ENCODE data around the gene ANLN.
"Not testable (repeated sequence)": the region's sequence is repeated elsewhere in the genome, so short reads cannot be mapped to it uniquely, and the experiment has no call there.

Gene ANLN

DNA sequence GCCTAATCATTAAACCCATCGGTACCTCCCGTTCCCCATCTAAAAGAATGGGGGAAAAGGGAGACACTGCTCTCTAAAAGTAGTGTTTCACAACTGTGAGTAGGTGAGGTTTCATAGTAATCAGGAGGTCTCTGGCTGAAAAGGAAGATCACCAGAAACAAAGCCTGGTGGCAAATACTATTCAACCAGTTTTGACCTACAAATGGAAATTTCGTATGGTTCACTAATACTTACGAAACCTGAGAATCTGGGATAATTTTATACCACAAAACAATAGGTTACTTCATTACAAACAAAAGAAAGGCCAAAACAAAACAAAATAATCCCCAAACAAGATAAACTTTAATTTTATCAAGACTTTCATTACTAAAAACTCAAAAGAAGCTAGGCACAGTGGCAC, 28.4 kb upstream of the ANLN start:
- peaks cover 68% of the 10 kb centered on the region for H3K27me3 ChIP-seq (ENCODE audit: control insufficient read depth, insufficient read depth, low read length)

DNA sequence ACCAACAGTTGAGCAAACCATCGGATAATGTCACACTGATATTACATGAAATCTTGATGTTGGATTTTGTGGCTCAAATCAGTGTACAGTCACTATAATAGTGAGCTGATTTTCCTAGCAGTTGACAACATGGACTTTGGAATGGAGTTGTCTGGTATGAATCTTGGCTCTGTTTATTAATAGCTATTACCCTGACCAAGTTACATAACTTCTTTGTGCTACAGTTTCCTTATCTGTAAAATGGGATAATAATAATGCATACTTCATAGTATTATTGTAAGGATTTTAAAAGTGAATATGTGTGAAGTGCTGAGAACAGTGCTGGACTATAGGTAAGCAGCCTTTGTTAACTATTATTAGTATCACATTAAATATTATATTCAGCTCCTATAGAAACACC, 26.1 kb upstream of the ANLN start:
- Histone ChIP-seq H3K9ac (ENCODE audit: low read depth, low read length) (no peak overlapping the region), H3K27me3 (ENCODE audit: control insufficient read depth, insufficient read depth, low read length) (peaks cover 80% of the 10 kb centered on the region), H3K9me3 (ENCODE audit: control insufficient read depth, insufficient read depth, low read length) (no peaks in the 10 kb centered on the region), H3K4me3 (ENCODE audit: low read depth, low read length) (no peak overlapping the region), H3K36me3 (ENCODE audit: control insufficient read depth, insufficient read depth, low read length) (no peaks in the 10 kb centered on the region), H3K4me1 (ENCODE audit: control insufficient read depth, insufficient read depth, low read length) (peaks cover 24% of the 10 kb centered on the region)

More for the DNA sequence above, 28.4 kb upstream of the ANLN start:
- H3K9me3 ChIP-seq (ENCODE audit: control insufficient read depth, insufficient read depth, low read length) = no peaks in the 10 kb centered on the region
- H3K9ac ChIP-seq (ENCODE audit: low read depth, low read length) = no peak overlapping the region
- no peak overlapping the region for H3K4me3 ChIP-seq (ENCODE audit: low read depth, low read length)
- H3K4me1 ChIP-seq (ENCODE audit: control insufficient read depth, insufficient read depth, low read length) = peaks cover 24% of the 10 kb centered on the region
- no peaks in the 10 kb centered on the region for H3K36me3 ChIP-seq (ENCODE audit: control insufficient read depth, insufficient read depth, low read length)

DNA sequence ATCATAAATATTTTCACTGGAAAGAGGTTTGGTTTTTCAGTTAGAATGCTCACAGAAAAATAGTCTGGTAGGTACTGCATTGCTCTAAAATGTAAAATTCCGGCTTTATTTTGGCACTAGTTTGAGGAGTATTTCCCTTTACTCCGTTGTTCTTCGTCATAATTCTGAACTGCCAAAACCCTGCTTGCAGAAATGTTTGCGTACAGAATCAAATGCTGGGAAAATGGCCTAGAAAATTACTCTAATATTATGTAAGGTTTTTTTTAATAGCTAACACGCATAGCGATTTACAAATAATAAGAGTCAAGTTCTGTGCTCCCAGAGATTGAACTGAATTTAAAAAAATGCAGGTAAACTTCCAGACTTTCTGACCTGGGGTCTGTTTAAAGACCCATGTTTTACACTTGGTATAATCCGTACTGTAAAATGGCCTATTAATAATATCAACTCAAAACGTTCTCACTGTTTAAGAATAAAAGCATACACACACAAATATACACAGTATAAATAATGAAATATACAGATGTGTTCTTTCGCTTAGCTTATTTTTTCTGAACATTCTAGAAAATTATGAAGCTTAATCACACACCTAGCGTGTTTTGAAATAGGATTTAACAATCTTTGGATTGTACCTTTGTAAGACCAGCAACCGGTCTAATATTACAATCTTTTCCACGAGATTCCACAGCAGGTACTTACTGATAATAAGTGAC, 23.5 kb upstream of the ANLN start:
- Histone ChIP-seq H3K9ac (ENCODE audit: low read depth, low read length) (no peak overlapping the region), H3K4me3 (ENCODE audit: low read depth, low read length) (peak overlapping the region; percentile 95), H3K27me3 (ENCODE audit: control insufficient read depth, insufficient read depth, low read length) (peaks cover 61% of the 10 kb centered on the region), H3K9me3 (ENCODE audit: control insufficient read depth, insufficient read depth, low read length) (no peaks in the 10 kb centered on the region), H3K36me3 (ENCODE audit: control insufficient read depth, insufficient read depth, low read length) (no peaks in the 10 kb centered on the region), H3K4me1 (ENCODE audit: control insufficient read depth, insufficient read depth, low read length) (peaks cover under 1% of the 10 kb centered on the region)

DNA sequence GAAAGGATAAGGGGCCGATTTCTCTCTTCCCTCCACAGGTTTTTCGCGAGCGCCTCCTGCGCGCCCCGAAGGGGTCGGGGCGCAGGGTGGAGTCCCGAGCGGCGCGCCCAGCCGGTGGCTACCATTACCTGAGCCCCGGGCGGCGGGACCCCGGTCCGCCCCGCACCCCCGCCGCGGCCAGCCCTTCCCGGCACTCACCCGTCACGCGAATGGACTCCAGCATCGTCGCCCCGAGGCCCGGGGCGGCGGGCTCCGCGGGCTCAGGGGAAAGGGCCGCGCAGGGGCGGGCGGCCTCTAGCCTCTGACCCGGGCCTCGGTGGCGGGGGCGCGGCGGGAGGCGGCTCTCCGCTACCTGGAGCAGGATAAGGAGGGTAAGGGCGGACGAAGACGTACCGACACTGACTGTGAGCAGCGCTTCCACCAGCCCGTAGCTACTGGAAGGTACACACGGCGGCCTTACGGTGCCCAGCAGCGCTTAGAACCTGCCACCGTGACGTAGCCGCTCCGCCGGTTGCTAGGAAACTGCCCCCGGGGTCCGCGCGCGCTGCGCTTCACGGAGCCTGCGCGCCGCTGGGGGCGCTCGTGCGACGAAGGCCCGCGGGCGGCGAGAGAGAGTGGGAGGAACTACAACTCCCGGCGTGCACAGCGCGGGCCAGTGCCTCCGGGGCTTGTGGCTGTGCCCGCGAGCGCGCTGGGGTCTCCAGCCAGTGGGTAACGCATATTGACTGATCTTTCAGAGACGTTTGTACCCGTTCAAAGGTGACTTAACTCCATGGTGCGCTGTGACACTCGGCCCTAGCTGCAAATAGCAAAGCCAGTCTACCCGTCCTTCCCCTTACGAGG, 22.7 kb upstream of the ANLN start:
- Histone ChIP-seq H3K4me3 (ENCODE audit: low read depth, low read length) (peak overlapping the region; percentile 95), H3K36me3 (ENCODE audit: control insufficient read depth, insufficient read depth, low read length) (no peaks in the 10 kb centered on the region), H3K9me3 (ENCODE audit: control insufficient read depth, insufficient read depth, low read length) (no peaks in the 10 kb centered on the region), H3K27me3 (ENCODE audit: control insufficient read depth, insufficient read depth, low read length) (peaks cover 53% of the 10 kb centered on the region), H3K9ac (ENCODE audit: low read depth, low read length) (peak overlapping the region; percentile 66), H3K4me1 (ENCODE audit: control insufficient read depth, insufficient read depth, low read length) (no peaks in the 10 kb centered on the region)

DNA sequence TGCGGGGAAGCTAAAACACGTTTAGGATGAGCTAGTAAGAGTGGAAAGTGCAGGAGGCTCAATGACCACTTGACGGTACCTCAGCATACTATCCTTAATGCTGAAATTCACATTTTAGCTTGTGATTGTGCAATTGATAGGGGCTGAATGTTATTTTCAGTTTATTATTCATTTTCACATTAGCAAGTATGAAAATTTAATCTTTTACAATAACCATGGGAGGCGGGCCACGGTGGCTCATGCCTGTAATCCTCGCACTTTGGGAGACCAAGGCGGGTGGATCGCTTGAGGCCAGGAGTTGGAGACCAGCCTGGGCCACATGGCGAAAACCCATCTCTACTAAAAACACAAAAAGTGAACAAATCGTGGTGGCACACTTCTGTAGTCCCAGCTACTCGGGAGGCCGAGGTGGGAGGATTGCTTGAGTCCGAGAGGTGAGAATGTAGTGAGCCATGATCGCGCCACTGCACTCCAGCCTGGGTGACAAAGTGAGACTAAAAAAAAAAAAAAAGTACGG, 22.0 kb upstream of the ANLN start:
- Histone ChIP-seq H3K27me3 (ENCODE audit: control insufficient read depth, insufficient read depth, low read length) (peaks cover 47% of the 10 kb centered on the region), H3K4me3 (ENCODE audit: low read depth, low read length) (peak overlapping the region; percentile 95), H3K9ac (ENCODE audit: low read depth, low read length) (peak overlapping the region; percentile 66), H3K9me3 (ENCODE audit: control insufficient read depth, insufficient read depth, low read length) (no peaks in the 10 kb centered on the region), H3K36me3 (ENCODE audit: control insufficient read depth, insufficient read depth, low read length) (no peaks in the 10 kb centered on the region), H3K4me1 (ENCODE audit: control insufficient read depth, insufficient read depth, low read length) (no peaks in the 10 kb centered on the region)

DNA sequence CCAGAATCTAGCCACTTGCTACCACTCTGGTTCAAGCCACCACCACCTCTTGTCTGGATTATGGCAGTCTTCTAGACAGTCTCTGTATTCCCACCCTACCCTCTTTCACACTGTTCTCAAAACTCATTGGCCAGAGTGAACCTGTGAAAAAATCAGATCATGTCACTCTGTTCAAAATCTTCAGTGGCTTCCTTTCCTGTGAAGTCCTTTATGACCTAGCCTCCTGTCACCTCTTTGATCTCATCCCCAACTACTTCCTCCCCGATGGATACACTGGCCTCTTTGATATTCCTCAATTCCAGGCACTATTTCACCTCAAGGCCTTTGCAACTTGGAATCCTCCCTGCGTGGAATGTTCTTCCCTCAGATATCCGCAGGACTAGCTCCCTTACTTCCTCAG, 21.2 kb upstream of the ANLN start:
- peaks cover 38% of the 10 kb centered on the region for H3K27me3 ChIP-seq (ENCODE audit: control insufficient read depth, insufficient read depth, low read length)
- no peaks in the 10 kb centered on the region for H3K36me3 ChIP-seq (ENCODE audit: control insufficient read depth, insufficient read depth, low read length)
- no peaks in the 10 kb centered on the region for H3K9me3 ChIP-seq (ENCODE audit: control insufficient read depth, insufficient read depth, low read length)
- H3K4me3 ChIP-seq (ENCODE audit: low read depth, low read length) = no peak overlapping the region
- no peak overlapping the region for H3K9ac ChIP-seq (ENCODE audit: low read depth, low read length)
- no peaks in the 10 kb centered on the region for H3K4me1 ChIP-seq (ENCODE audit: control insufficient read depth, insufficient read depth, low read length)

DNA sequence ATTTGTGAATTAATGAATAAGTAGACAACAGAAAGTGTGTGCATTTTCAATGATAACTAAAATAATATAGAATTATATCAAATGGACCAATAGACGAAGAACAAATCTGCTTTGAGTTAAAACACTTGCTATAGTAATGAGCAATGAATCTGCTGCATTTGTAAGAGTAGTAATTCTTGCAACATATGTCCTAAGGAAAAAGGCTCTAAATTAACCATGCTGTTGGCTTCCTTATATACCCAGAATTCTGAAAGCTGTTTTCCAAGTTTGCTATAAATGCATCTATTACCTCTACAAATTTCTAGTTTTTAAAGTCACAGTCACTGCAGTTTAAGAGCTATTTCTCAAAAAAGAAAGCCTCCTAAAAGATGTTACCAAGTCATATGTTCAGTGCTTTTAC, 20.5 kb upstream of the ANLN start:
- Histone ChIP-seq H3K4me3 (ENCODE audit: low read depth, low read length) (no peak overlapping the region), H3K27me3 (ENCODE audit: control insufficient read depth, insufficient read depth, low read length) (peaks cover 37% of the 10 kb centered on the region), H3K36me3 (ENCODE audit: control insufficient read depth, insufficient read depth, low read length) (no peaks in the 10 kb centered on the region), H3K9ac (ENCODE audit: low read depth, low read length) (no peak overlapping the region), H3K4me1 (ENCODE audit: control insufficient read depth, insufficient read depth, low read length) (no peaks in the 10 kb centered on the region), H3K9me3 (ENCODE audit: control insufficient read depth, insufficient read depth, low read length) (no peaks in the 10 kb centered on the region)

DNA sequence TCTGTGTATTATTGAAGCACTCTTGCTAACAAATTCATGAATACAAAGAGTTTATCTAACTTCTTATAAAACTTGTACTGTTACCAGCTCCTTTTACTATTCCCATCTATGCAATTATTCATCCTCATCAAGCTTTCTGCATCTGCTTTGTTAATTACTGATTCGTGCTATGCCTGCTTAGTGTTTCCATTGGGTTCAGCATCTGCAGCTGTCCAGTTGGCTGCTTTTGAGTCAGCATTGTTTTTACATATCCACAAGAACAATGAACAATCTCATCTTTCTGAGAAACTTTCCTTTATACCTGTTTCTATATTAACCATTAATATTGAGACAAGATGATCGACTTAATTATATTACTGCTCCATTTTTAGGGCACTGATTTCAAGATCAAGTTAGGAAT, 19.6 kb upstream of the ANLN start:
- Histone ChIP-seq H3K4me3 (ENCODE audit: low read depth, low read length) (no peak overlapping the region), H3K36me3 (ENCODE audit: control insufficient read depth, insufficient read depth, low read length) (no peaks in the 10 kb centered on the region), H3K9me3 (ENCODE audit: control insufficient read depth, insufficient read depth, low read length) (no peaks in the 10 kb centered on the region), H3K4me1 (ENCODE audit: control insufficient read depth, insufficient read depth, low read length) (no peaks in the 10 kb centered on the region), H3K9ac (ENCODE audit: low read depth, low read length) (no peak overlapping the region), H3K27me3 (ENCODE audit: control insufficient read depth, insufficient read depth, low read length) (peaks cover 31% of the 10 kb centered on the region)

DNA sequence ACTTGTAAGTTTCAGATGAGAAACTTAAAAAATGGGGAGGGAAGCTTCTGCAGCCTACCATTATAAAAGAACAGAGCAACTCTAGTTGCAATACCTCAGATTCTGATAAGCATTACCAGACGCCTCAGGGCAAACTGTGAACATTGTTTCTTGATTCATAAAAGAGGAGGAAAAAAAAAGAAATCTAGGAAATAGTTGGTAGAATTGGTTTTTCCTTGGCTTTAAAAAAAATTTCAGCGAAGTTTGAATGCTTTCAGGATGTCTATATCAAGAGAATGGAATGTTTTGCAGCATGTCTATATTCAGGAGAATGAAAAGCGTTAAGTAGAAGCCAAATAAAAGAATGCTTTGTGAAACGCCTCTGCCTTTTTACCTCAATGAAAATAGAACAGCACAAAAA, 17.5 kb upstream of the ANLN start:
- H3K4me3 ChIP-seq (ENCODE audit: low read depth, low read length) = no peak overlapping the region
- H3K9me3 ChIP-seq (ENCODE audit: control insufficient read depth, insufficient read depth, low read length) = no peaks in the 10 kb centered on the region
- no peak overlapping the region for H3K9ac ChIP-seq (ENCODE audit: low read depth, low read length)
- peaks cover 15% of the 10 kb centered on the region for H3K27me3 ChIP-seq (ENCODE audit: control insufficient read depth, insufficient read depth, low read length)
- H3K36me3 ChIP-seq (ENCODE audit: control insufficient read depth, insufficient read depth, low read length) = no peaks in the 10 kb centered on the region
- no peaks in the 10 kb centered on the region for H3K4me1 ChIP-seq (ENCODE audit: control insufficient read depth, insufficient read depth, low read length)

DNA sequence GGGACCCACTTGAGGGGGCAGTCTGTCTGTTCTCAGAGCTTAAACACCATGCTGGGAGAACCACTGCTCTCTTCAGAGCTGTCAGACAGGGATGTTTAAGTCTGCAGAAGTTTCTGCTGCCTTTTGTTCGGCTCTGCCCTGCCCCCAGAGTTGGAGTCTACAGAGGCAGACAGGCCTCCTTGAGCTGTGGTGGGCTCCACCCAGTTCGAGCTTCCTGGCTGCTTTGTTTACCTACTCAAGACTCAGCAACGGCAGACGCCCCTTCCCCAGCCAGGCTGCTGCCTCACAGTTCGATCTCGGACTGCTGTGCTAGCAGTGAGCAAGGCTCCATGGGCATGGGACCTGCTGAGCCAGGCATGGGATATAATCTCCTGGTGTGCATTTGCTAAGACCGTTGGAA, 11.1 kb upstream of the ANLN start:
- not testable (repeated sequence) for H3K4me1 ChIP-seq (ENCODE audit: control insufficient read depth, insufficient read depth, low read length); H3K4me3 ChIP-seq (ENCODE audit: low read depth, low read length); H3K9me3 ChIP-seq (ENCODE audit: control insufficient read depth, insufficient read depth, low read length); H3K9ac ChIP-seq (ENCODE audit: low read depth, low read length); H3K36me3 ChIP-seq (ENCODE audit: control insufficient read depth, insufficient read depth, low read length); H3K27me3 ChIP-seq (ENCODE audit: control insufficient read depth, insufficient read depth, low read length)

DNA sequence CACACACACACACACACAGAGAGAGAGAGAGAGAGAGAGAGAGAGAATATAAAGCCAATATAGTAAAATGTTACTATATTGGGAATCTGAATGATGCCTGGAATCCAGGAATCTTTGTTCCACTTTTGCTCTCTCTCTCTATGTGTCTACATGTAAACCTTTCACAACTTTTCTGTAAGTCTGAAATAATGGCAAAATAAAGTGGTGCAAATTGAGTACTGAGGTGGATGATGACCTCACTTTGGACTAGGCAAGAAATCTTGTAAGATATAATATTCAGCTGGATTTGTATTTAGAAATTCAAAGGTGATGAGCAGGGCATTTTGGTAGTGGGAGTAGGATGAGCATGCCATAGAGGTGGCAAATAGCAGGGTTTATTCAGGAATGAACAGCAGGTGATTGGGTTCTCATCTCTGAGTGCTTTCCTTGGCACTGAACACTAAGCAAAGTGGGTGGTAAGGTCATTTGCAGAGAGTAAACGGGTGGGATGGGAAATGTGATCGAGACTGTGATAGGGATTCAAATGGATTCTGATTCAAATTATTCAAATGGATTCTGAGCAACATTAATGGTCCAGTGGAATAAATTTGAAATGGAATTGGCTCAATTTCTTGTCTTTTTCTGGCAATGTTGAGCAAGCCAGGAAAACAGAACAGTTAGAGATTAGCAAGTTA, 9.7 kb upstream of the ANLN start:
- H3K9ac ChIP-seq (ENCODE audit: low read depth, low read length) = no peak overlapping the region
- H3K9me3 ChIP-seq (ENCODE audit: control insufficient read depth, insufficient read depth, low read length) = peaks cover 4% of the 10 kb centered on the region
- no peaks in the 10 kb centered on the region for H3K4me1 ChIP-seq (ENCODE audit: control insufficient read depth, insufficient read depth, low read length)
- no peaks in the 10 kb centered on the region for H3K36me3 ChIP-seq (ENCODE audit: control insufficient read depth, insufficient read depth, low read length)
- no peaks in the 10 kb centered on the region for H3K27me3 ChIP-seq (ENCODE audit: control insufficient read depth, insufficient read depth, low read length)
- no peak overlapping the region for H3K4me3 ChIP-seq (ENCODE audit: low read depth, low read length)

All from iPS-15b (cell line).